ENCODE measurements around the gene CRADD. TPM values are rescaled to one million over a fixed set of nuclear protein-coding genes. Genes with fewer than 3 reads are reported as not detected.
"Not testable (repeated sequence)": the region's sequence is repeated elsewhere in the genome, so short reads cannot be mapped to it uniquely, and the experiment has no call there.

The CRADD gene
- total RNA-seq, 2 donors from 2014 or later = 33.8 to 33.9 TPM

- no peak for ATAC-seq
- DNase-seq = no peak
- intact Hi-C loops (cut with DNase I) = loop anchor here in 1 of 2 donors (10.0 kb wide), 2 partner anchors 72 to 172 kb away; partner anchors contain the start of genes CRADD and SOCS2
These were observed 69.5 kb downstream of the CRADD start for GRCh38 chr12:93746572-93747168.

- no peak for ATAC-seq
- intact Hi-C loops (cut with DNase I) = loop anchor here in 1 of 2 donors (10.0 kb wide), 2 partner anchors 74 to 174 kb away; partner anchors contain the start of genes CRADD and SOCS2
These were observed 71.7 kb downstream of the CRADD start for GRCh38 chr12:93748672-93749383.

DNA sequence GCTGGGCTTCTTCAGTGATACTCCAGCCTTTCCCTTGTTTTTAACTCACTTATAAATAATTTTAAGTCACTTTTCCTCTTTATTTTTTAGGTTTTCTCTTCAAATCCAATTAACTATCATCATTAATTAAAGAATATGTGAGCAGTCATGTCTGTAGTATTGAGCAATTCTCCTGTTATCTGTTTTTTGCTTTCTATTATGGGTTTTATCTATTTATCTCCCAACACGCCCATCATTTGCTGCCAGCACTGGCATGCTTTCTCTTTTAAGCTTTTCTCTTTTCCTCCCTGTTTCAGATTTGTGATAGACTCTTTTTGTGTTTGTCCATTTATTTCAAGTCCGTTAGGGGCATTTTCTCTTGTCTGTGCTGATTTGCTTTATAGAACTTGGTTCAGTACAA is 72.3 kb downstream of the CRADD start:
- no peak for ATAC-seq
- intact Hi-C loops (cut with DNase I) = loop anchor here in 1 of 2 donors (10.0 kb wide), 2 partner anchors 75 to 175 kb away; partner anchors contain the start of genes CRADD and SOCS2
- DNase-seq = no peak

More at GRCh38 chr12:93748672-93749383, 71.7 kb downstream of the CRADD start:
- DNase-seq = no peak

GRCh38 chr12:93750056-93750455 is 72.9 kb downstream of the CRADD start:
- intact Hi-C loops (cut with DNase I) = no loop called here
- ATAC-seq = no peak
- no peak for DNase-seq

- no peak for ATAC-seq
- intact Hi-C loops (cut with DNase I) = no loop called here
- DNase-seq = no peak
These were observed 74.9 kb downstream of the CRADD start for GRCh38 chr12:93751864-93752610.

DNA sequence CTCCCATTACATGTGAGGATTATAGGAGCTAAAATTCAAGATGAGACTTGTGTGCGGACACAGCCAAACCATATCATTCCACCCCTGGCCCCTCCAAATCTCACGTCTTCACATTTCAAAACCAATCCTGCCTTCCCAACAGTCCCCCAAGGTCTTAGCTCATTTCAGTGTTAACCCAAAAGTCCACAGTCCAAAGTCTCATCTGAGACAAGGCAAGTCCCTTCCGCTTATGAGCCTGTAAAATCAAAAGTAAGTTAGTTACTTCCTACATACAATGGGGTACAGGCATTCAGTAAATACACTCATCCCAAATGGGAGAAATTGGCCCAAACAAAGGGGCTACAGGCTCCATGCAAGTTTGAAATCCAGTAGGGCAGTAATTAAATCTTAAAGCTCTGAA is 76.1 kb downstream of the CRADD start:
- DNase-seq (no peak), ATAC-seq (no peak)
- intact Hi-C loops (cut with DNase I) = no loop called here

- ATAC-seq = no peak
- intact Hi-C loops (cut with DNase I) = no loop called here
- no peak for DNase-seq
These were observed 76.8 kb downstream of the CRADD start for GRCh38 chr12:93753838-93754429.

DNA sequence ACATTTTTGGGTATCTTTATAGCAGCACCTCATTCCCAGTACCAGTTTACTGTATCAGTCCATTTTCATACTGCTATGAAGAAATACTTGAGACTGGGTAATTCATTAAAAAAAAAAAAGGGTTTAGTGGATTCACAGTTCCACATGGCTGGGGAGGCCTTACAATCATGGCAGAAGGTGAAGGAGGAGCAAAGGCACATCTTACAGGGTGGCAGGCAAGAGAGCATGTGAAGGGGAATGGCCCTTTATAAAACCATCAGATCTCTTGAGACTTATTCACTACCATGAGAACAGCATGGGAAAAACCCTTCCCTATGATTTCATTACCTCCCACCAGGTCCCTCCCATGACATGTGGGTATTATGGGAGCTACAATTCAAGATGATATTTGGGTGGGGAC is 77.7 kb downstream of the CRADD start:
- intact Hi-C loops (cut with DNase I); DNase-seq; ATAC-seq: not testable (repeated sequence)

DNA sequence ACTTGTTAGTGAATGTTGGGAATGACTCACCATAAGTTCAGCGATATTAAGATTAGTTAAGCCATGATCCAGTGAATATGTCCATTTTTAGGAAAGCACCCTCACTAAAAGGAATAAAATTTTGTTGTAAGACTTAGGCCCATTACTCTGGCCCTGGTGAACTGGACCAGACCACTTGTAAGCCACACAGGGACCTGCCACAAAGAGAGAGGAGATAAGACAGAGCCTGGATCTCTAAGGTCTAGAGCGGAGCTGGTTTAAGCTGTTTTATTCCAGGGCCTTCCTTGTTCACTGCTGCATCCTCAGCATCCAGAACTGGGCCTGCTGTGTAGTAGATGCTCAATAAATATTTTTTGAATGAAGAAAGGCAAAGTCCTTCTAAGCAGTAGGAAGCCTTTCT is 79.1 kb downstream of the CRADD start:
- intact Hi-C loops (cut with DNase I) = no loop called here

GRCh38 chr12:93757792-93758694 is 80.9 kb downstream of the CRADD start:
- DNase-seq = no peak
- intact Hi-C loops (cut with DNase I) = no loop called here
- ATAC-seq = no peak

More for the DNA sequence above, 79.1 kb downstream of the CRADD start:
- no peak for ATAC-seq
- DNase-seq = no peak

GRCh38 chr12:93758801-93759373 is 81.7 kb downstream of the CRADD start:
- no peak for DNase-seq
- intact Hi-C loops (cut with DNase I) = no loop called here
- ATAC-seq = no peak

DNA sequence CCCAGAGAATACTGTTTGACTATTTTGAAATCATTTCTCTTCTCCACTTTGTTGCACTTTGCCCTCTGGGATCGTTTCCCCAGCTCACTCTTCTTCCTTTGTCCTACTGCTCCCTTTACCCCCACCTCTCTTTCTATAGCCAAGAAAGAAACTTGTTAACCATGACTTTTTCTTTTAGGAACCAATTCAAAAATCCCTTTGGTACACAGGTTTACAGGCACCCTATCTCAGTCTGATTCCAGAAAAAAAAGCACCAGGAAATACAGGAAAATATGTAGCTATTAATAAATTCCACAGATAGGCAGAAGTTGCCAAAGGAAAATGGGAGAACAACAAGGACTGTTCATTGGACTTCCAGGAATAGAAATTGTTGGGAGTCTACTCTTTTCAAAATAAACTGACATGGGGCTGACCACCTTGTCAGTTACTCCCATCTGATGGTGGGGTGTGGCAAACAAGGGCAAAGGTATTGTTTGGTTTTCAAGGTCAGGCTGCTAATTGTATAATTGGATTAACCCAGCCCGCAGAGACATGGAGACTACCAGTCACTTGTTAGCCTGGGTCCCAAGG is 82.4 kb downstream of the CRADD start:
- ATAC-seq (no peak), DNase-seq (no peak)
- intact Hi-C loops (cut with DNase I) = loop anchor here (10.0 kb wide), 2 partner anchors 215 to 255 kb away; no protein-coding TSS in a partner anchor

DNA sequence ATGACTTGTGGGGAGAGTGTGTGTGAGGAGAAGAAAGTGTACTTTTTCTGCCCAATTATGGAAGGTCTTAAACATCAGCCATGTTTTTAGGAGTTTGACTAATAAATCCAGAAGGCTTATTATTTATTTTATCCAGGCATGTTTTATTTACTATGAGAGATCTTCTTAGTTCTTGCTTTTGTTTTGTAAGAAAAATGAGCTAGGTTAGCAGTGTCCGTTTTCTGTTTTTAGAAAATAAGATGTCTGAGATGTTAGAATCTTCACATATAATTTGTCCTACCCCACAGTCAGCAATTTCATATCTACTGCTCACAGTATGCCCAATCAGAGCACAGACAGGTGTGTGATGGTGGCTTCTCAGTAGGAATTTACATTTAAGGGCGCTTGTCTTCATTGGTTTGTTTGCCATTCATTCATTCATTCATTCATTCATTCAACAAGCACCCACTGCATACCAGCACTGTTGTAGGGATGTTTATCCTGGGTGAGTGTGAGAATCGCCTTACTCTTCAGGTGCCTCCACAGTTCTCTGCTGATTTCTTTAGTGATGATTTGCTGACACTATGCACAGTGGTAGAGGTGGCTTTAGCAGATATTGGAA is 83.2 kb downstream of the CRADD start:
- ATAC-seq (no peak), DNase-seq (no peak)
- intact Hi-C loops (cut with DNase I) = loop anchor here (10.0 kb wide), 2 partner anchors 214 to 256 kb away; no protein-coding TSS in a partner anchor

- intact Hi-C loops (cut with DNase I) = loop anchor here (10.0 kb wide), 2 partner anchors 213 to 257 kb away; no protein-coding TSS in a partner anchor
- ATAC-seq (no peak), DNase-seq (no peak)
These were observed 85.0 kb downstream of the CRADD start for GRCh38 chr12:93762059-93762719.

- intact Hi-C loops (cut with DNase I) = loop anchor here (10.0 kb wide), 2 partner anchors 212 to 258 kb away; no protein-coding TSS in a partner anchor
- ATAC-seq (no peak), DNase-seq (no peak)
These were observed 85.9 kb downstream of the CRADD start for GRCh38 chr12:93762912-93763553.

DNA sequence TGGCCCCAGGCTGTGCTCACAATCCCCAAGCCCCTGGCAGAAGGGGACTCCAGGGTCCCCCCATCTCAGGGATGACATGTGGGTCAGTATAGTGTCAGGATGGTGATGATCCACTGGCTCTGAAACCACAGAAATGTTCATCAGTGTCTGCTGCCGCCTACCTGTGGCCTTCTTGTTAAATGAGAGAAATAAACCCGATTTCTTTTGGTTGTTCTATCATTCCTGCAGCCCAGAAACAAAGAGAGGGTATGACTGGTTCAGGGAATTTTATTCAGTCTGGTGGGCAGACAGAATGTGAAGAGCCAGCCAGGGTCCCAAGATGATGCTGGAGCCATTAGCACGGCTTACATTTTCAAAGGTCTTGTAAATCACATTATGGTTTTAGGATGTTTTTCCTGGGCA is 86.6 kb downstream of the CRADD start:
- DNase-seq = no peak
- ATAC-seq = no peak
- intact Hi-C loops (cut with DNase I) = loop anchor here (10.0 kb wide), 2 partner anchors 211 to 259 kb away; no protein-coding TSS in a partner anchor
